GM12878 (cell line): ENCODE data around the gene SLC11A1. TPM values are rescaled to one million over a fixed set of nuclear protein-coding genes. Genes with fewer than 3 reads are reported as not detected.

Experiments used
- ATAC-seq: fragments of 200-7000 bp; cut with Tn5 transposase; 3 replicates; pipeline ENCODE4 v1.9.1; 2020; ENCODE audit warnings: mild to moderate bottlenecking, moderate library complexity
- BruUV-seq: library from RNA; stranded (reverse); fragments of 400-500 nt; replicated peaks from 2 replicates; lab custom pipeline; 2021; lab: Mats Ljungman, UMichigan
- CTCF ChIA-PET: fragments of 300-600 bp; sonication (Branson Sonifier 250); formaldehyde crosslinking; extraction: SDS; loops from one replicate; lab custom pipeline; 2021; ENCODE audit warnings: inconsistent platforms; lab: Yijun Ruan, JAX
- POLR2A ChIA-PET: fragments of 350-600 bp; formaldehyde crosslinking; extraction: SDS; loops from one replicate; lab custom pipeline; 2021; ENCODE audit warnings: inconsistent platforms; lab: Charles Lee
- RAD21 ChIA-PET: fragments of 300-600 bp; sonication (Branson Sonifier 250); formaldehyde crosslinking; loops from one replicate; lab custom pipeline; 2023; ENCODE audit warnings: antibody characterized with exemption; ENCODE audit not compliant: unreplicated experiment; lab: Charles Lee
- SMC1A ChIA-PET: fragments of 300-600 bp; sonication (Branson Sonifier 250); formaldehyde crosslinking; loops from one replicate; lab custom pipeline; 2023; ENCODE audit not compliant: unreplicated experiment, uncharacterized antibody; lab: Charles Lee
- DNase-seq: peaks from one replicate; pipeline ENCODE4 v3.0.0-alpha.2; 2011; ENCODE audit warnings: low read depth, low spot score
- FAIRE-seq: peaks from 3 replicates; lab custom pipeline; 2011; peaks lifted over from hg19 to GRCh38; lab: Jason Lieb, UNC
- H2AFZ ChIP-seq: 2 replicates; pipeline ENCODE4 v1.6.0; 2011; ENCODE audit warnings: low read depth, low read length, control low read depth; ENCODE audit not compliant: control insufficient read depth
- H3K27ac ChIP-seq: 2 replicates; pipeline ENCODE4 v1.5.1; 2011; ENCODE audit warnings: control low read depth; ENCODE audit not compliant: control insufficient read depth, insufficient read depth
- H3K27me3 ChIP-seq, 2 experiments: replicated peaks in 1 of 2; 2 replicates each; pipeline versions ENCODE4 v1.6.0 to v1.6.1; 2011; ENCODE audit warnings: low read length in 1 of 2; ENCODE audit not compliant: control insufficient read depth in 2 of 2, insufficient read depth in 2 of 2
- H3K36me3 ChIP-seq, 2 experiments: 2 replicates each; pipeline ENCODE4 v1.5.1; 2011; ENCODE audit warnings: low read length in 1 of 2; ENCODE audit not compliant: control insufficient read depth in 2 of 2, insufficient read depth in 2 of 2
- H3K4me1 ChIP-seq: 2 replicates; pipeline ENCODE4 v1.6.1; 2011; ENCODE audit warnings: mild to moderate bottlenecking, low read length, moderate library complexity, mixed read lengths; ENCODE audit not compliant: control insufficient read depth, insufficient read depth
- H3K4me2 ChIP-seq: 2 replicates; pipeline ENCODE4 v1.6.0; 2011; ENCODE audit warnings: control low read depth; ENCODE audit not compliant: control insufficient read depth, insufficient read depth
- H3K4me3 ChIP-seq: fragments of 200-600 bp; sonication (generic); 2 replicates; pipeline ENCODE4 v1.5.1; 2016
- H3K79me2 ChIP-seq: 2 replicates; pipeline ENCODE4 v1.6.0; 2011; ENCODE audit warnings: low read length; ENCODE audit not compliant: control insufficient read depth, insufficient read depth
- H3K9ac ChIP-seq: 2 replicates; pipeline ENCODE4 v1.8.0; 2011; ENCODE audit warnings: low read length, control low read depth, mixed read lengths; ENCODE audit not compliant: control insufficient read depth, insufficient read depth
- H3K9me3 ChIP-seq: replicated peaks from 3 replicates; pipeline ENCODE4 v1.5.1; 2011; ENCODE audit warnings: mild to moderate bottlenecking, low read length; ENCODE audit not compliant: control insufficient read depth, insufficient read depth
- H4K20me1 ChIP-seq: 2 replicates; pipeline ENCODE4 v1.6.0; 2011; ENCODE audit not compliant: control insufficient read depth, insufficient read depth
- BMI1 ChIP-seq: fragments of 450-650 bp; IDR thresholded peaks from 2 replicates; pipeline ENCODE4 v1.6.1; 2016; ENCODE audit warnings: mild to moderate bottlenecking, moderate library complexity, borderline replicate concordance
- CBX5 ChIP-seq: sonication (generic); IDR thresholded peaks from 2 replicates; pipeline ENCODE4 v1.6.1; 2016; ENCODE audit warnings: low read depth, moderate library complexity, mild to moderate bottlenecking, inconsistent platforms
- CEBPB ChIP-seq, 2 experiments: fragments of 150-350 bp in 1 of 2; IDR thresholded peaks; 2 replicates each; pipeline ENCODE4 v1.6.1; 2012 to 2014; ENCODE audit warnings: low read depth in 2 of 2, low read length in 2 of 2, borderline replicate concordance in 1 of 2, inconsistent platforms in 1 of 2
- HSF1 ChIP-seq: fragments of 150-350 bp; IDR thresholded peaks from 2 replicates; pipeline ENCODE4 v1.6.1; 2014; ENCODE audit warnings: mild to moderate bottlenecking, low read depth, low read length
- JUNB ChIP-seq: IDR thresholded peaks from 2 replicates; pipeline ENCODE4 v1.6.1; 2016; ENCODE audit warnings: antibody characterized with exemption, mild to moderate bottlenecking
- MTA2 ChIP-seq: fragments of 450-650 bp; IDR thresholded peaks from 2 replicates; pipeline ENCODE4 v1.6.1; 2016; ENCODE audit warnings: low read depth, mild to moderate bottlenecking, moderate library complexity
- MTA3 ChIP-seq: IDR thresholded peaks from 2 replicates; pipeline ENCODE4 v1.6.1; 2012; ENCODE audit warnings: low read length, inconsistent platforms, borderline replicate concordance
- NBN ChIP-seq: fragments of 450-650 bp; IDR thresholded peaks from 2 replicates; pipeline ENCODE4 v1.6.1; 2016
- NR2C2 ChIP-seq: IDR thresholded peaks from 2 replicates; pipeline ENCODE4 v1.6.1; 2011; ENCODE audit warnings: borderline replicate concordance, low read depth; ENCODE audit not compliant: control insufficient read depth, insufficient read length
- PAX8 ChIP-seq: fragments of 450-650 bp; IDR thresholded peaks from 2 replicates; pipeline ENCODE4 v1.6.1; 2017; ENCODE audit warnings: mild to moderate bottlenecking, moderate library complexity
- PML ChIP-seq: IDR thresholded peaks from 2 replicates; pipeline ENCODE4 v1.6.1; 2012; ENCODE audit warnings: low read length, inconsistent platforms
- PRDM15 ChIP-seq: fragments of 450-650 bp; formaldehyde crosslinking; IDR thresholded peaks from 2 replicates; pipeline ENCODE4 v1.4.0; 2020; ENCODE audit warnings: mild to moderate bottlenecking, moderate library complexity
- RELA ChIP-seq: fragments of 450-650 bp; IDR thresholded peaks from 2 replicates; pipeline ENCODE4 v1.8.0; 2014; ENCODE audit warnings: borderline replicate concordance; ENCODE audit not compliant: partially characterized antibody
- RFX5 ChIP-seq: IDR thresholded peaks from 2 replicates; pipeline ENCODE4 v1.6.1; 2011; ENCODE audit warnings: low read depth, low read length, improper control_type of control experiment
- SIX5 ChIP-seq: IDR thresholded peaks from 2 replicates; pipeline ENCODE4 v1.6.1; 2011; ENCODE audit warnings: mild to moderate bottlenecking, low read depth, low read length, moderate library complexity; ENCODE audit not compliant: severe bottlenecking
- SMC3 ChIP-seq: IDR thresholded peaks from 2 replicates; pipeline ENCODE4 v1.6.1; 2011; ENCODE audit warnings: low read length, improper control_type of control experiment, borderline replicate concordance
- TARDBP ChIP-seq: IDR thresholded peaks from 2 replicates; pipeline ENCODE4 v1.6.1; 2016; ENCODE audit warnings: borderline replicate concordance
- TCF7 ChIP-seq: IDR thresholded peaks from 2 replicates; pipeline ENCODE4 v1.6.1; 2014; ENCODE audit warnings: antibody characterized with exemption, borderline replicate concordance
- ZNF217 ChIP-seq: fragments of 450-650 bp; IDR thresholded peaks from 2 replicates; pipeline ENCODE4 v1.6.1; 2017; ENCODE audit warnings: antibody characterized with exemption, mild to moderate bottlenecking
- WGBS: methylation state at CpG from one replicate; pipeline ENCODE4 v1.1.6; 2016; ENCODE audit warnings: low lambda C conversion rate; ENCODE audit not compliant: insufficient replicate concordance, insufficient coverage; ENCODE audit errors: missing lambda C conversion rate; 5-methylcytosine and 5-hydroxymethylcytosine counted together
- in situ Hi-C: fragments of 300-500 bp; cut with MboI; formaldehyde crosslinking; loops from 9 replicates; pipeline ENCODE4 v1.14.3; 2018; ENCODE audit warnings: mixed read lengths
- intact Hi-C: fragments of 100-400 bp; cut with micrococcal nuclease; formaldehyde crosslinking; loops from one replicate; pipeline ENCODE4 v1.14.2; 2022; ENCODE audit not compliant: unreplicated experiment
- polyA plus RNA-seq, 11 experiments: library from polyadenylated mRNA; depleted of rRNA in 4 of 11; unstranded in 6 of 11; stranded (reverse) in 5 of 11; fragments of >200 nt; fragmentation: Nextera tagmentation in 4 of 11; fragmentation: Illumina TruSeq in 1 of 11; extraction: Ambion mirVana in 4 of 11; extraction: Trizol in 1 of 11; gene quantifications; 1 replicate in 1 of 11; 2 replicates in 10 of 11; pipeline versions ENCODE4 v1.2.1 to v1.2.3, GENCODE V29; 2011 to 2016; ENCODE audit warnings: inconsistent platforms in 2 of 11, missing spikeins in 2 of 11, low read depth in 1 of 11
- total RNA-seq, 4 experiments: library from RNA; depleted of rRNA in 3 of 4; stranded (reverse); fragments of >200 nt in 3 of 4; fragmentation: Illumina TruSeq in 1 of 4; extraction: Trizol in 1 of 4; gene quantifications; 2 replicates each; pipeline versions ENCODE4 v1.2.1 to v1.2.3, GENCODE V29; 2013 to 2021

SLC11A1 gene
- total and polyA plus RNA-seq, 10 of the 15 experiments (the other 5 are each of a cell fraction or from before 2014, with no cell fraction given), result 0.03 to 0.38 (median 0.12) TPM

GRCh38 chr2:218395826-218396687 lies 14.0 kb downstream of the SLC11A1 start:
- in situ Hi-C loops, result loop anchor here (25.0 kb wide), 1 partner anchor 109 kb away; the partner anchor contains the start of gene TMBIM1
- peak; percentile 65 for ATAC-seq
- peak; percentile 95 for FAIRE-seq
- H3K36me3 ChIP-seq, result no peaks in the 10 kb centered on the region
- peak overlapping the region; percentile 89 for H3K9ac ChIP-seq
- WGBS, result 1% methylated on average over 45 of the region's 57 CpGs
- peak overlapping the region; percentile 100 for H3K4me2 ChIP-seq
- peaks cover 27% of the 10 kb centered on the region for H3K4me1 ChIP-seq
- POLR2A ChIA-PET, result interaction anchor here (1.7 to 2.8 kb wide), 3 partner anchors 9 to 106 kb away, joined by 8 to 19 read pairs (median 19); no protein-coding TSS in a partner anchor
- no peaks in the 10 kb centered on the region; the same call in 1 of the 2 replicates for H4K20me1 ChIP-seq
- SMC1A ChIA-PET, result interaction anchor here (0.6 to 2.3 kb wide), 6 partner anchors 40 to 102 kb away, joined by 3 to 8 read pairs (median 3); partner anchors contain the start of gene CATIP
- peak overlapping the region; percentile 96 for H2AFZ ChIP-seq
- H3K79me2 ChIP-seq, result peaks cover 38% of the 10 kb centered on the region
- CTCF ChIA-PET, result interaction anchor here (0.6 to 4.9 kb wide), 10 partner anchors 9 to 314 kb away, joined by 3 to 34 read pairs (median 6); partner anchors contain the start of gene TMBIM1
- intact Hi-C loops, result loop anchor here (1.0 to 5.0 kb wide), 7 partner anchors 29 to 261 kb away; partner anchors contain the start of genes AAMP, ARPC2, BCS1L and CATIP
- no TSS peak for BruUV-seq
- DNase-seq, result peak; percentile 84
- RAD21 ChIA-PET, result interaction anchor here (1.0 to 2.5 kb wide), 7 partner anchors 10 to 125 kb away, joined by 3 to 14 read pairs (median 4); partner anchors contain the start of gene SLC11A1
- no peaks in the 10 kb centered on the region for H3K27me3 ChIP-seq
- H3K9me3 ChIP-seq, result no peaks in the 10 kb centered on the region
- H3K4me3 ChIP-seq, result peak overlapping the region; percentile 84
- peak overlapping the region; percentile 96 for H3K27ac ChIP-seq
- TF ChIP-seq NR2C2 (no peak), PRDM15 (no peak), TARDBP (no peak; the same call in 1 of the 2 replicates), TCF7 (peak; percentile 6; the same call in 1 of the 2 replicates), MTA2 (0 out of 2 replicates have a peak, but pooled peaks have one; percentile 9), NBN (peak; percentile 91), RFX5 (no peak), BMI1 (no peak), ZNF217 (no peak), MTA3 (no peak), SMC3 (peak; percentile 67), CBX5 (peak; percentile 88; the same call in 1 of the 2 replicates), RELA (peak; percentile 36), CEBPB (IDR thresholded peaks at IDR 0.05; ENCODE audit: borderline replicate concordance in 1 of 2, low read depth in 2 of 2, low read length in 2 of 2) (no peak), SIX5 (no peak), PAX8 (no peak), PML (peak; percentile 73; the same call in 1 of the 2 replicates), JUNB (peak; percentile 100), HSF1 (no peak)
